Duodenal mucosa (tissue), 2 donors: ENCODE results near the gene MTCL3.

Experiments
- H3K27ac ChIP-seq: one replicate; pipeline ENCODE4 v1.7.0; 2013; ENCODE audit warnings: low read depth, low read length
- H3K27me3 ChIP-seq, 2 donors: one replicate each; pipeline ENCODE4 v1.7.0; 2013; ENCODE audit warnings: low read length in 2 of 2, control low read depth in 1 of 2; ENCODE audit not compliant: insufficient read depth in 2 of 2, control insufficient read depth in 1 of 2
- H3K36me3 ChIP-seq, 2 donors: one replicate each; pipeline ENCODE4 v1.7.0; 2013; ENCODE audit warnings: low read length in 2 of 2, control low read depth in 1 of 2; ENCODE audit not compliant: insufficient read depth in 2 of 2, control insufficient read depth in 1 of 2
- H3K4me1 ChIP-seq, 2 donors: one replicate each; pipeline ENCODE4 v1.7.0; 2013; ENCODE audit warnings: low read length in 2 of 2, control low read depth in 1 of 2; ENCODE audit not compliant: insufficient read depth in 2 of 2, control insufficient read depth in 1 of 2
- H3K4me3 ChIP-seq, 2 donors: one replicate each; pipeline ENCODE4 v1.7.0; 2013; ENCODE audit warnings: low read length in 2 of 2, low read depth in 1 of 2
- H3K9ac ChIP-seq, 2 donors: one replicate each; pipeline ENCODE4 v1.7.0; 2013; ENCODE audit warnings: low read length in 2 of 2, low read depth in 1 of 2
- H3K9me3 ChIP-seq, 2 donors: one replicate each; pipeline ENCODE4 v1.7.0; 2013; ENCODE audit warnings: low read length in 2 of 2, control low read depth in 1 of 2; ENCODE audit not compliant: control insufficient read depth in 1 of 2

Gene MTCL3

GRCh38 chr6:127518710-127519468 lies at the start of gene MTCL3:
MTCL3 (minus strand) TSS chr6:127519335.
- Histone ChIP-seq H3K9me3 (no peaks in the 10 kb centered on the region), H3K4me1 (peaks cover 8 to 17% of the 10 kb centered on the region in 2 donors), H3K27ac (no peak within 1 kb of the TSS), H3K9ac (no peak within 1 kb of the TSS), H3K27me3 (peaks cover 33 to 54% of the 10 kb centered on the region in 2 donors), H3K36me3 (no peaks in the 10 kb centered on the region), H3K4me3 (peak within 1 kb of the TSS in 1 of 2 donors; percentile 3)

- Histone ChIP-seq H3K27ac (no peak overlapping the region), H3K9me3 (no peaks in the 10 kb centered on the region), H3K9ac (no peak overlapping the region), H3K27me3 (no peaks in the 10 kb centered on the region), H3K4me3 (no peak overlapping the region), H3K4me1 (no peaks in the 10 kb centered on the region), H3K36me3 (no peaks in the 10 kb centered on the region)
Measured at GRCh38 chr6:127567476-127567875, 48.3 kb upstream of the MTCL3 start.

GRCh38 chr6:127566651-127567050 lies 47.5 kb upstream of the MTCL3 start:
- Histone ChIP-seq H3K9me3 (no peaks in the 10 kb centered on the region), H3K27me3 (no peaks in the 10 kb centered on the region), H3K4me1 (no peaks in the 10 kb centered on the region), H3K36me3 (no peaks in the 10 kb centered on the region), H3K4me3 (no peak overlapping the region), H3K9ac (no peak overlapping the region), H3K27ac (no peak overlapping the region)

- no peaks in the 10 kb centered on the region for H3K36me3 ChIP-seq
- H3K4me1 ChIP-seq: no peaks in the 10 kb centered on the region
- H3K9me3 ChIP-seq: no peaks in the 10 kb centered on the region
Measured at GRCh38 chr6:127566119-127566518, 47.0 kb upstream of the MTCL3 start.

GRCh38 chr6:127564761-127565160 lies 45.6 kb upstream of the MTCL3 start:
- no peaks in the 10 kb centered on the region for H3K4me1 ChIP-seq
- H3K4me3 ChIP-seq: no peak overlapping the region
- H3K9me3 ChIP-seq: no peaks in the 10 kb centered on the region
- no peaks in the 10 kb centered on the region for H3K27me3 ChIP-seq
- no peak overlapping the region for H3K9ac ChIP-seq
- H3K36me3 ChIP-seq: no peaks in the 10 kb centered on the region
- no peak overlapping the region for H3K27ac ChIP-seq

More at GRCh38 chr6:127566119-127566518, 47.0 kb upstream of the MTCL3 start:
- no peak overlapping the region for H3K9ac ChIP-seq
- no peak overlapping the region for H3K27ac ChIP-seq
- no peak overlapping the region for H3K4me3 ChIP-seq
- no peaks in the 10 kb centered on the region for H3K27me3 ChIP-seq

- no peak overlapping the region for H3K4me3 ChIP-seq
- H3K9me3 ChIP-seq: no peaks in the 10 kb centered on the region
- no peaks in the 10 kb centered on the region for H3K4me1 ChIP-seq
- no peak overlapping the region for H3K27ac ChIP-seq
- no peaks in the 10 kb centered on the region for H3K36me3 ChIP-seq
- H3K27me3 ChIP-seq: no peaks in the 10 kb centered on the region
- H3K9ac ChIP-seq: no peak overlapping the region
Measured at GRCh38 chr6:127561660-127562059, 42.5 kb upstream of the MTCL3 start.

GRCh38 chr6:127554435-127555006 lies 35.4 kb upstream of the MTCL3 start:
- H3K36me3 ChIP-seq: no peaks in the 10 kb centered on the region
- H3K27ac ChIP-seq: no peak overlapping the region
- H3K9ac ChIP-seq: no peak overlapping the region
- no peak overlapping the region for H3K4me3 ChIP-seq
- no peaks in the 10 kb centered on the region for H3K4me1 ChIP-seq
- H3K27me3 ChIP-seq: no peaks in the 10 kb centered on the region
- H3K9me3 ChIP-seq: no peaks in the 10 kb centered on the region

- H3K9me3 ChIP-seq: no peaks in the 10 kb centered on the region
- H3K4me3 ChIP-seq: no peak overlapping the region
- no peak overlapping the region for H3K9ac ChIP-seq
- no peaks in the 10 kb centered on the region for H3K27me3 ChIP-seq
- H3K4me1 ChIP-seq: no peaks in the 10 kb centered on the region
- no peaks in the 10 kb centered on the region for H3K36me3 ChIP-seq
- H3K27ac ChIP-seq: no peak overlapping the region
Measured at GRCh38 chr6:127550403-127550802, 31.3 kb upstream of the MTCL3 start.

GRCh38 chr6:127547904-127548649 lies 28.9 kb upstream of the MTCL3 start:
- H3K27me3 ChIP-seq: no peaks in the 10 kb centered on the region
- H3K4me1 ChIP-seq: no peaks in the 10 kb centered on the region
- H3K9me3 ChIP-seq: no peaks in the 10 kb centered on the region
- no peak overlapping the region for H3K27ac ChIP-seq
- no peak overlapping the region for H3K9ac ChIP-seq
- no peaks in the 10 kb centered on the region for H3K36me3 ChIP-seq
- no peak overlapping the region for H3K4me3 ChIP-seq

GRCh38 chr6:127547215-127547614 lies 28.1 kb upstream of the MTCL3 start:
- Histone ChIP-seq H3K9ac (no peak overlapping the region), H3K27me3 (no peaks in the 10 kb centered on the region), H3K36me3 (no peaks in the 10 kb centered on the region), H3K4me3 (no peak overlapping the region), H3K9me3 (no peaks in the 10 kb centered on the region), H3K4me1 (no peaks in the 10 kb centered on the region), H3K27ac (no peak overlapping the region)
